ENCODE data around the gene PARD3.

Gene PARD3

GRCh38 chr10:34147641-34148304 is 667.3 kb downstream of the PARD3 start:
- no peak overlapping the region for H3K4me3 ChIP-seq (ENCODE audit: low read depth in 1 of 2, low read length in 2 of 2)

GRCh38 chr10:34145715-34146114 is 669.4 kb downstream of the PARD3 start:
- Histone ChIP-seq H2AFZ (ENCODE audit: low read depth, low read length) (no peak overlapping the region), H3K9me3 (ENCODE audit: insufficient read depth, low read length, severe bottlenecking) (no peaks in the 10 kb centered on the region), H3K4me2 (ENCODE audit: insufficient read depth, low read length) (no peak overlapping the region), H3K27me3 (ENCODE audit: insufficient read depth, low read length, poor library complexity) (no peaks in the 10 kb centered on the region), H3K79me2 (ENCODE audit: insufficient read depth, low read length) (no peaks in the 10 kb centered on the region), H3K27ac (ENCODE audit: low read length) (no peak overlapping the region), H3K4me3 (ENCODE audit: low read depth in 1 of 2, low read length in 2 of 2) (no peak overlapping the region), H4K20me1 (ENCODE audit: insufficient read depth, low read length) (no peaks in the 10 kb centered on the region), H3K4me1 (ENCODE audit: insufficient read depth, low read length) (no peaks in the 10 kb centered on the region), H3K36me3 (ENCODE audit: insufficient read depth, low read length) (no peaks in the 10 kb centered on the region), H3K9ac (ENCODE audit: low read depth, low read length) (no peak overlapping the region)
- TF ChIP-seq CTCF (IDR thresholded peaks at IDR 0.05; ENCODE audit: borderline replicate concordance, extremely low read depth, low read length, poor library complexity, severe bottlenecking) (no peak), EZH2 (IDR thresholded peaks at IDR 0.05; ENCODE audit: borderline replicate concordance, low read depth, low read length, severe bottlenecking) (no peak)
- ATAC-seq (ENCODE audit: insufficient read depth, low read depth) (no peak), DNase-seq (no peak)

More at GRCh38 chr10:34147641-34148304, 667.3 kb downstream of the PARD3 start:
- H3K36me3 ChIP-seq (ENCODE audit: insufficient read depth, low read length): no peaks in the 10 kb centered on the region
- no peak overlapping the region for H3K9ac ChIP-seq (ENCODE audit: low read depth, low read length)
- no peaks in the 10 kb centered on the region for H3K79me2 ChIP-seq (ENCODE audit: insufficient read depth, low read length)
- ATAC-seq (ENCODE audit: insufficient read depth, low read depth) (no peak), DNase-seq (no peak)
- no peak overlapping the region for H2AFZ ChIP-seq (ENCODE audit: low read depth, low read length)
- H3K4me2 ChIP-seq (ENCODE audit: insufficient read depth, low read length): no peak overlapping the region
- no peaks in the 10 kb centered on the region for H3K27me3 ChIP-seq (ENCODE audit: insufficient read depth, low read length, poor library complexity)
- TF ChIP-seq CTCF (IDR thresholded peaks at IDR 0.05; ENCODE audit: borderline replicate concordance, extremely low read depth, low read length, poor library complexity, severe bottlenecking): no peak
- no peak for TF ChIP-seq EZH2 (IDR thresholded peaks at IDR 0.05; ENCODE audit: borderline replicate concordance, low read depth, low read length, severe bottlenecking)
- no peaks in the 10 kb centered on the region for H3K4me1 ChIP-seq (ENCODE audit: insufficient read depth, low read length)
- H3K9me3 ChIP-seq (ENCODE audit: insufficient read depth, low read length, severe bottlenecking): no peaks in the 10 kb centered on the region
- no peaks in the 10 kb centered on the region for H4K20me1 ChIP-seq (ENCODE audit: insufficient read depth, low read length)
- no peak overlapping the region for H3K27ac ChIP-seq (ENCODE audit: low read length)

DNA sequence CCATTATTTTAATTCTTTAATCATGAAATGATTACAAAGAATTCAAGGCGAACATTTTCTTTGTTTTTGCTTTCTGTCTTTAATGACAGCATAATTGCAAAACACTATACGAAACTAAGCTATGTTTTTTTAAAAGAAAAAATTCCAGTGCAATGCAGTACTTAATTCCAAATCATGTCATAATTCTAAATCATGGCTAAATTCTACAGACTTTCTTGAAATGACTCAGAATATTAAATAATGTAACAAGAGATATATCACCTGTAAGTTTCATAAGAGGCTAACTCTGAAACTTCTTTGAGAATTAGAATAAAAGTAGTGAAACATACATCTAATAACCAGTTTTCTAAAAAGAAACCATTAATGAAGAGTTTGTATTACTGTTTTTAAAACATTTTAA is 671.6 kb downstream of the PARD3 start:
- no peak overlapping the region for H3K4me3 ChIP-seq (ENCODE audit: low read depth in 1 of 2, low read length in 2 of 2)
- ATAC-seq (ENCODE audit: insufficient read depth, low read depth) (no peak), DNase-seq (no peak)
- H3K4me2 ChIP-seq (ENCODE audit: insufficient read depth, low read length): no peak overlapping the region
- H3K27me3 ChIP-seq (ENCODE audit: insufficient read depth, low read length, poor library complexity): no peaks in the 10 kb centered on the region
- H3K27ac ChIP-seq (ENCODE audit: low read length): no peak overlapping the region
- no peaks in the 10 kb centered on the region for H3K79me2 ChIP-seq (ENCODE audit: insufficient read depth, low read length)
- no peak overlapping the region for H2AFZ ChIP-seq (ENCODE audit: low read depth, low read length)
- no peaks in the 10 kb centered on the region for H3K4me1 ChIP-seq (ENCODE audit: insufficient read depth, low read length)
- H3K9ac ChIP-seq (ENCODE audit: low read depth, low read length): no peak overlapping the region
- no peaks in the 10 kb centered on the region for H3K9me3 ChIP-seq (ENCODE audit: insufficient read depth, low read length, severe bottlenecking)
- no peaks in the 10 kb centered on the region for H4K20me1 ChIP-seq (ENCODE audit: insufficient read depth, low read length)
- TF ChIP-seq EZH2 (IDR thresholded peaks at IDR 0.05; ENCODE audit: borderline replicate concordance, low read depth, low read length, severe bottlenecking) (no peak), CTCF (IDR thresholded peaks at IDR 0.05; ENCODE audit: borderline replicate concordance, extremely low read depth, low read length, poor library complexity, severe bottlenecking) (no peak)
- no peaks in the 10 kb centered on the region for H3K36me3 ChIP-seq (ENCODE audit: insufficient read depth, low read length)
